Stimulated activated CD8-positive, alpha-beta memory T cell treated with anti-CD3 and anti-CD28 coated beads, Interleukin-12 subunit alpha, Interleukin-12 subunit beta, amount 100 ng/mL, for 24 hours (primary cell): ENCODE measurements around the gene MMP10.

Experiments
- DNase-seq: peaks from one replicate; pipeline ENCODE4 v3.0.0-alpha.2; 2020; ENCODE audit errors: extremely low read depth

The MMP10 gene

DNA sequence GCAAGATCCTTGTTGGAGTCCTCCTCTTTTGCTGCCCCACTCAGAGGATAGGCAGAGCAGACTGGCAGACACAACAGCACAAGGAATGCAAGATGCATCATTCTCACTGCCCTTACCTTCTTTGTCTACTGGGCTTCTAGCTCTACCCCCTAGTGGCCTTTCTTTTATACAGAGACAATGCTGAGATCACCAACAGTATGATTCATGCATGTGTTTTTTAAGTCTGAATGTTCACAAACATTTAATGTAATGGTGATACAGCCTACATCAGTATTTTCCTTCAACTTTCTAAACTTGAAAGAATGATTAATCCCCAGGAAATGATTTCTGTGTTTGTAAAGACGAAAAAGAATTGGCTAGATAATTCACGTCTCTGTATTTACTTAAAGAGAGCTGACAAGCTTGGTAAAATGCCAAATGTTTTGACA, at the start of gene MMP10:
TSS of gene MMP10 (minus strand) at position 138 of the 428 bp plus-strand sequence. CDS start at position 101, 37 bp downstream.
- no peak for DNase-seq

DNA sequence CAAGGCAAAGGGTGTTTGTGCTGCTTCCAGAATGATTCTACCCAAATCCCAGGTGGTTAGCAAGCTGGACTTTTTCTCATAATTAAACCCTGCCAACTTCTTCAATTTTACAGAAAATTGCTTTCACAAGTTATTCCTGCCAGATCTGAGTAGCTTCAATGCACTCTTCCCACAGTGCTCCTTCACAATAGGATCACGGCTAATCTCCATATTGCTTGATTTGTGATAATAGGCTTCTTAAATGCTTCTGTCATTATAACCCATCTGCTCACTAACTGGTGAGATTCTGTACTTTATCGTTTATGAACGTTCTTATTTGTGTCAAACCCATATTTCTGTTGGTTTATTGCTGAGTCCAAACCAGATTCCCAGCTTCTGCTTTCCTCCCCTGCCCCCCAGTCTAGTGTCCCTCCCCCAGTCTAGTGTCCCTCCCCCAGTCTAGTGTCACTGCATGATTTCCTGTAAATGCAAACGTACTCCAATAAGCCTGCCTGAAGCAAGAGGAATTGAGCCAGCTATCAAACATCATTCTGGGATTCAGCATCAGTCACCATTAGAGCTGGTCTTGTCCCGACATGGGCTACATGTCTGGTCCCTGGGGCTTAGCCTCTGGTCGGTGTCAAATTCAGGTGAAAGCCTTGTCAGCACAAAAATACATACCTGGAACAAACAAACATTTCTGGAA, 49.0 kb upstream of the MMP10 start:
- no peak for DNase-seq

DNA sequence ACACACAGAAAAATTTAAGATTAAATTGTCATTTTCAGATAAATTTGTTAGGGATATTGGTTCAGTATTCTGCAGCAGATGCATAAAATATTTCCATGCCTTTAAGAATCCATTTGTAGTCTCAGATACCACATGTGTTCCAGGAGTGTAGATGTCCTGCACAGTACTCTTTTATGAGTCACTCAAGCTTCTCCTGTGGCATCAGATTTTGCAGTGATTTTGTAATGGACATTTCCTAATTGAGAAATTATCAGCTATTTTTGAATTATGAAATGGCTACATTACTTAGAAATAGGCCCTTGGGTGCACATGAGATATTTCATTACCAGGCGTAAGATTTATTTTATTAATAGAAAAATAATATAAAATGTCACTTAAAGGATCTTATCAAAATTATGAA, 44.1 kb upstream of the MMP10 start:
- DNase-seq: no peak

DNA sequence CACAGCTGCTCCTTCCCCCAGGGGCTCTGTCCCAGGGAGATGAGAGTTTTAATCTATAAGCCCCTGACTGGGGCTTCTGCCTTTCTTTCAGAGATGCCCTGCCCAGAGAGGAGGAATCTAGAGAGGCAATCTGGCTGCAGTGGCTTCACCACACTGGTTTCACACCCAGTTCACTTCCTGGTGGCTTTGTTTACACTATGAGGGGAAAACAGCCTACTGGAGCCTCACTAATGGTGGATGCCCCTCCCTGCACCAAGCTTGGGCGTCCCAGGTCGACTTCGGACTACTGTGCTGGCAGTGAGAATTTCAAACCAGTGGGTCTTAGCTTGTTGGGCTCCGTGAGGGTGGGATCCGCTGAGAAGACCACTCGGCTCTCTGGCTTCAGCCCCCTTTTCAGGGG, 39.1 kb upstream of the MMP10 start:
- DNase-seq: no peak

DNA sequence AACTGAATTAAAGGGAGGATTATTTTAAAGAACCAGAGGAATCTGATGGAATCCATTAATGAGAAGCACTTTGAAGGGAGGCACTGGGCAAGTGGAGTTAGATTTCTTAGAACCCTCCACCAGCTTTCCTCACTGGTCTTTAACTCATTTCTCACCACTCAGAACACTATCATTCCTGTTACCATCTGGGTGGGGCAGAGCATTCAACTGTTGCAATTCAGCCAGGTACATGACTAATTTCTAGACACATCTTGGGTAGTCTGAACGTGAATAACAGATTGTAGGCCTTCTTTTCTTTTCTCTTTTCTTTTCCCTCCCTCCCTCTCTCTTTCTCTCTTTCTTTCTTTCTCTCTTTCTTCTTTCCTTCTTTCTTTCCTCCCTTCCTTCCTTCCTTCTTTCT, 33.1 kb upstream of the MMP10 start:
- DNase-seq: no peak

DNA sequence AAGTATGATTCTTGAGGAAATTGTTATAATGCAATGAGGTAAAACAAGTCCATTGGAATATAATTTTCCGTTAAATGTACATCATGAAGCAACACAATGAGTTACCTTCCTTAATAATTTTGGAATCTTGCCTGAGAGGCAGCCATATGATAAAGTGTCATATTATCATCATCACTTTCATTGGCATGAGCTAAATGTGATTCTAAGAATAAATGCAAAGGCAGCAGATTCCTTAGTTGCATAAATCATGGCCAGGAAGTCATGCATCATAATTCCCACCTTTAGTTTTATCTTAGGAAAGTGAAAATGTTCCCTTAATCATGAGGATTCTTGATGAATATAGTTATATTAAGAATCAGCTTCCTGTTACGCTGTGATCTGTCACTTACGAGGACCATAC, 31.8 kb upstream of the MMP10 start:
- DNase-seq: no peak

DNA sequence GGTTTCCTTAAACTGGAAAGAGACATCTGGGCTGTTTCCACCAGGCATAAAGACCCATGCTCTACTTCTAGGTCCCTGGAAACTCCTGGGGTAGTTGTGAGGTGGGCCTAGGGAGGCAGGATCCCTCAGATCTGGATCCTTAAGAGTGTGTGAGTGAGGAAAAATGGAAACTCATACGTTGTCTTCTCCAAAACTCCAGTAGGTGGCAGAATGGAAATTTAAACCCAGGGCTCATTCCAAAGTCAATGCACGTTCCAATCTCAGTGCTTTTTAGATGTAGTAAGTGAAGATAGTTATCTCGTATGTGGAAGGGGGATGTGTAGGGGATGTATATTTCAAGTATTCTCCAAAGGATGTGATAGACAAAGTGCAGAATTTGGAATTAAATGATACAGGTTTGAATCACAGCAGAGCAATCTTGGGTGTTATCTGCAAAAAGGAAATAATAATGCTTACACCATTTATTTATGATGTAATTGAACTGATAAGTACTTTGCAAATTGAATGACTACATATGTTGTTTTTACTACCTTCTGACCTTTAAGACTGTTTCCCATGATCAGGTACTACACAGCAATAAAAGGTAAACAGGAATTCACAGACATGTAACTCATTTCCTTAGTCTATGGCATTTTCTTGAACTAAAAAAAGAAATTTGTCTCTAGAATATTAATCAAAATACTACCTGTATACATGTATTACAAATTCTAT, 30.7 kb upstream of the MMP10 start:
- DNase-seq: no peak

DNA sequence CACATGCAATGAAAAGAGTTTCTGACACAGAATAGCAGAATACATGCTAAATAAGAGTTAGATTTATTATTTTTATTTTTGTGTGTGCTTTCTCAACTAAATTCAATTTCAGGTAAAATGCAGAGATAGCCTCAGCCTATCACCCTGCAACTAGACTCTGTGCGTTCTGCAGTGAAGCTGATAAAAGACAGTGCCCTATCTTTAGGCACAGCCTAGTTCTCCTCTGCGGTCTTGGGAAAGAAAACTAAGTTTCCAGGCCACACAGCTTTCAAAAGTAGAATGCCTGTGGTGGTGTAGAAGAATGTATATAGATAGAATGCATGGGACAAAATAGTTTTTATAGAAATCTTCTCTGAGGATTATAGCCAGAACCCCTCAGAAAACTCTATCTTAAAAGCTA, 29.5 kb upstream of the MMP10 start:
- DNase-seq: no peak

DNA sequence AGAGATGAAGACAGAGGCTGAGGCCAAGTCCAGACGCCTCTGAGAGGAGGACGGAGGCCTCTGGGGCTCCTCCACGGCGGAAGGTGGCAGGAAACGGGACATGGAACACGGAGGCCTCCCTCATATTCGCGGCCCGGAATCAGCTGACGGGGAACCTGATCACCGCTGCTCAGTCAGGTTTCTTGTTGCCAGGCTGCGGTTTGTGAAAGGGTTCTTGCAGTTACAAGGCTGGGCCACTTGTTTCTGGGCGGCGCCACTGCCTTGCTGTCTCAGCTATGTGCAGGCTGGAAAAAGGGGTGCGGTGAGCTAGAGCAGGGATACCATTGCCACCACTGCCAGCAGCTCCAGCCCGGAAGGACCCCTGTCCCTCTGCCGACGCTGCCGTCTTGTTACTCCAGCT, 27.5 kb upstream of the MMP10 start:
- DNase-seq: no peak

DNA sequence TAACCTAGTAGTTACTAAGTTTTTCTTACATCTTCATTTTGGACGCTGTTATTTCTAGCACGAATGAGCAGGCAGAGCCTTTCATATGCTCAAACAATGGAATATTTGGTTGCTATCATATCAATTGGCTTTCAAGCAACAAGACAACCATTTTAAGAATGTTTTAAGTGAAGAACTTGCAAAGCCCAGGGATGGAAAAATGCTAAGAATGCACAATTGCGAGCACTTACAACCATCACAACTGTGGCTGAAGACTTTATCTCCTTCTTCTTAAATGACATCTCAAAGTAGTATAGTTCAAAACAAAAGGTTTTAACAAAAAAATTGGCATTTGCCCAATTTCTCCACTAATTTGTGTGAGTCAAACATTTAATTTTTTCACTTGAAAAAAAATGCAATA, 25.9 kb upstream of the MMP10 start:
- no peak for DNase-seq

DNA sequence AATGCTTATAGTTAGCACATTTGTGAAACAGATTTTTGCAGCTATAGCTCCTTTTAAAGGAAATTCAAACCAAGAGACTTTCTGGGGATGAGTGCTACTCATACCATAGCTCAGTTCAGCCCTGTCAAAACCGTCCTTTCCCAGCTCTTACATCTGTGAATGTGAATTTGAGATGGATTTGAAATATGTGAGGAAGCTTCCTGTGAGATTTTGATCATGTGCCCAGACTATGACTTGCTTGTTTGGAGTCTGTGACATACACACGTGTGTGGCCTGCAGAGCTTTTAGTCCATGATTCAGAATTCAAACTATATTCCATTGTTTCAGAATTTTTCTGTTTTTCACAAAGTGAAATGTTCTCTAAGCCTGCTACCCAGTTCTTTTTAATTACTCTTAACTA, 21.9 kb upstream of the MMP10 start:
- no peak for DNase-seq

DNA sequence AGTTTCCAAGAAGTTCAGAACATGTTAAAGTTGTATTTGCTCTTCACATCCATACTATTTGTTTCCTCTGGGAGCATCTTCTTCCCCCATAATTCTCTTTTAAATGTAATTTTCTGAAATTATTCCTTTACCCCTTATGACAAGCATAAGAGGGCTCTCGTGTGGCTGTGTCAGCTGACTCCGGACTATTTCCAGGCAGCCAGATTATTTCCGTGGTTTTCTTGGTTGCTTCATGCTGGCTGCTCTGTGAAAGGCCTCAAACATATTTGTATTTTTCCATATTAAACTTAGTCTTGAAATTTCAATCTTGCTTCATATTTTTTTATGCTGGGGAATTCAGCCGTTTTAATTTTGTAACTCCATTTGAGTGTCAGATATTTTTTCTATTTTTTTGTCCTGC, 20.3 kb upstream of the MMP10 start:
- no peak for DNase-seq

DNA sequence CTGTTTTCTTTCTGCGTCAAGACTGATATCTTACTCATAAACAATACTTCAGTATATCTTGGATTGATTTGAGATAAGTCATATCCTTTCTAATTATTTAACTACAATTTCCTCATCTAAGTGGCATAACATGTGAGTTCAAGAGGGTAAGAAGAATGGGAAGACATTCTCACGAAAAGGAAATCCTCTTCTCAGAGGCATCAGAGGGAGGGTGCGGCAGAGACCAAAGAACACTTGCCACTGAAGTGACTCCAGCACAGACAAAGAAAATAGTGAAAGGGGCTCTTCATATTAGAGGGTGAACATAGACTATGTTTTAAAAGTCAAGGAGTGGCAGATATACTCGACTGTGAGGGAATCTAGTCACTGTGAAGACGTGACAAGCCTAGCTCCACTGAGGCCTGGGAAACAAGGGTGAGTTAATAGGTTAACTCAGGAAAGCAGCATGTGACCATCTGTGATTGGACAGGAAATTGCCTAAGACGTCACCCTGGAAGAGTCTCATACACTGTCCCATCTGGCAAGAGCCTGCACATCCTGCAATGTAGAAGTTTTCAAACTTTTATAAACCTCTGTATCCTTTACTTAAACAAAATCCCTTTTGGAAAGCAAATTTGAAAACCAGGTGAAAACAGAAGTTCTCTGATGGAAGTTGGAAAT, 19.4 kb upstream of the MMP10 start:
- no peak for DNase-seq

DNA sequence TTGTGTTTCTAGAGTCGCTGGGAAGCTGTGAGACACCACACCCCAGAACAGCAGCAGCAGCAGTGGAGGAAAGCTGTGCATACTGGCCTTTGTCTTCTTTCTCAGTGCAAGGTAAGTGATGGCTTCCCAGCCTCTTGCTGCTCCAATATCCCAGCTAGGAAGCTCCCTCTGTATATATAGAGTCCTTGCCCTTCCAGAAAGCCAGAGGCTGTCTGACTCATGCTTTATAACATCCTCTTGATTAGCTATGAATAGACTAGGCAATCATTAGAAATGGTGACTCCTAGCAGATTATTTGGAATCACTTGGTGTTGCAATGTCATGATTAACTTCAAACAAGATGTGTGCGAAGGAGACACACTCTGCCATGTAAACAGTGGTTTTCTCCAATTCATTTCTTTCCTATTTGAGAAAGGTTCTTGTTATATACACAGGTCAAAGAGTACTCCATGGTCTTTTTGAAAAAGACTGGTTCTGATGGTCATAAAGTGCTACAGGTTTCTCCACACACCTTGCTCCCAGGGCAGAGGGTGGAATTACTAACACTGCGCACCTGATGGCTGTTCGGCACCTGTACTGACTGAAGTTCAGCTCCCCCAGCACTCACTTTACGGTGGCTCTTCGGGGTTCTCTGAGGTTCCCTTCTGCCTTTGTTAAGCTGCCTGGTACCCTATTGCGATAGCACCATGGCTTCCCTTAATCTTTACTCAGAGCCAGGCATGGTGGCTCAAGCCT, 17.8 kb upstream of the MMP10 start, which contains the start of gene MMP1:
TSS of gene MMP1 (minus strand) at position 149 of the 735 bp plus-strand sequence. CDS start at position 81, 68 bp downstream.
- DNase-seq: no peak

DNA sequence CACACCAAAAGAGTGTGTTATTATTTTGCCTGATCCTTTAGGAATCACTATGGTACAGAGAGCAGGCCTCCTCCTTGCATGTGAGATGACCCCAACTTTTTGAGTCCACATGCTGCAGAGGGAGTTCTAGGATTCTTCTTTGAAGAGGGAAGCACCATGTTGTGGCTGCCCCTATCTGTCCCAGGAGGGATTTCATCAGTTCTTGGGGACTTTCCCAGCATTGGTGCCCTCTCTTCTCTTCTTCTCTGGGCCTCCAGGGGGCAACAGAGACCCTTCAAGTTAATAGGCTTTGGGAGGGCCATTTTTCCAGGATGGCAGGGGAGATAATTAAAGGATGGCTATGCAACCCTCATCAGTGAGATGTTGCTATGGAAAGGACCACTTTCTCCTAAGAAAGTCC, 14.0 kb upstream of the MMP10 start:
- DNase-seq: no peak

DNA sequence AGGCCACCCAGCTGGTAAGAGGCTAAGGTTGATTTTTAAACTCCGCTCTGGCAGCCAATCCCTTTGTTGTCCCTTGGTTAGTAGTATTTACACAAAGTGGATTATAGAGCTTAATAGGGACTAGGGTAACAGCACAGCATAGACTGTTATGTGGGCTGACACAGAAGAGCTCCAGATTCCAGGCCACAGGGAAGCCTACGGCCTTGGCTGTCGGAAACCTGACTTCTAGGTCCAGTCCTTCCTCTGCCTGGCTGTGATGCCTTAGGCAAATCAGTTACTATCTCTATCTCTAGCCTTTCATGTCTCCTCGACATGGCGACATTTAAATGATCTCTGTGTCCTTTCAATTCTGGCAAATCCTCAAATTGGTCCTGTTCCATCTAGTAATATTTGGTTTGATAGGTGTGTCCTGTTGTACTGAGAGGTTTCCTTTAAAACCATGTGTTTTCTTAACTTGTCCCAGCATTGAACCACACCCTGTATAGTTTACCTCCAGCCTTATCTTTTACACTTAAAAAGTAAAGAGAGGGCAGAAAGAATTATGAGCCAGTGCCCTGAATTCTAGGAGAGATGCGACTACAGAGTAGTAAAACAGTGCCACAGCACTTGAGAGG, 13.4 kb upstream of the MMP10 start:
- DNase-seq: no peak

DNA sequence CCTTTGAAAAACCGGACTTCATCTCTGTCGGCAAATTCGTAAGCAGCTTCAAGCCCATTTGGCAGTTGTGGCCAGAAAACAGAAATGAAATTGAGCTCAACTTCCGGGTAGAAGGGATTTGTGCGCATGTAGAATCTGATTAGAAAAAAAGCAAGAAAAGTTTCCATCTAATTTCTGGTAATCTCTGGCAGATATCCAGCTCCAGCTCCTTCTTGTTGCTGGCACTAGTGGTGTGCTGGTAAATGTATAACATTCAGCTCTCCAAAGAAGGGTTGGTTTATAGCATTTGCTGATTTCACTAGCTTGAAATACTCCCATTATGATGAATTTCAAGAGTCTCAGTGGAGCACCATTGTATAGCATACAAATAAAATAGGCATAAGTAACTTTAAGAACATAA, 12.2 kb upstream of the MMP10 start:
- no peak for DNase-seq

DNA sequence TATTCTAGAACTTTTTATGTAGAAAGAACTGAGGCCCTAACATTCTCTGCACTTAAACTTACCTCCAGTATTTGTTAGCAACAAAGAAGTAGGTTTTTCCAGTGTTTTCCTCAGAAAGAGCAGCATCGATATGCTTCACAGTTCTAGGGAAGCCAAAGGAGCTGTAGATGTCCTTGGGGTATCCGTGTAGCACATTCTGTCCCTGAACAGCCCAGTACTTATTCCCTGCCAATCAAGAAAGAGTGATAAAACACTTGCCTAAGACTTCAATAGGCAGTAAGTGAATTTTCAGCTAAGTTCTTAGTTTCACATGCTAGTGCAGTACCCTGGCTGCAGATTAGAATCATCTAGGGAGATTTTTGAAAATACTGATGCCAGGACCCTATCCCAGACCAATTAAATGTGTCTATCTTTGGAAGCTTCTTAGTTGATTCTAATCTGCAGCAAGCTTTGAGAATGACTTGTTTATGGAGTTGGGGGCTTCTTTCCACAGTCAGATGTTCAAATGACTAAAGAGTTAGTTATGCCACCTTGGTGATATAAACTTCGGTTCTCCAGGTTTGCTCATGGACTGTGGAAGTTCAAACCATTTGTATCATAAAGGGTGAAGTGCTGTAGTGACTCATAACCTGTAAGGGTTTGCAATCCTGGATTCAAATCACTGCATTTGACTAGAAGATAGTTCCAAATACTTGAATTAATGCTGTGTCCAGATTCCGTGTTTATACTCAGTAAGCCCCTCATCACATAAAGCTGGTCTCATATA, 11.0 kb upstream of the MMP10 start:
- DNase-seq: no peak

DNA sequence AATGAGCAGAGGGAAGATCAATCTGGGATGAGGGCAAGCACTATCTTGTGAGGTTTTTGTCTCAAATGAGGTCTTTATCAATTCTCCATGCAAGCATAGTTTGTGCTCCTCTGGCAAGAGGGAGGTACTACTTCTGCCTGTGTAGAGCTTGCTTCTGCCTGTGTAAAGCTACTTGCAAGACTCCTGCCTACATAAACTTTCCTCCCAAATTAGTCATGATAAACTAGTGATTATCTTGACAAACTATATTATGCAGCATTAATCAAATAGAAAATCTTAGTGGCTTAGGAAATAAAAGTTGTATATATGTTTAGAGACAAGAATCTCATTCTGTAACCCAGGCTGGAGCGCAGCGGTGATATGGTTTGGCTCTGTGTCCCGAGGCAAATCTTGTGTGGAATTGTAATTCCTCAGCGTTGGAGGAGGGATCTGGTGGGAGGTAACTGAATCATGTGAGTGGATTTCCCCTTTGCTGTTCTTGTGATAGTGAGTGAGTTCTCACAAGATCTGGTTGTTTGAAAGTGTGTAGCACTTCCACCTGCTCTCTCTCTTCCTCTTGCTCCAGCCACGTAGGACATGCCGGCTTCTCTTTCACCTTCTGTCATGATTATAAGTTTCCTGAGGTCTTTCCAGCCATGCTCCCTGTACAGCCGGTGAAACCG, 8.0 kb upstream of the MMP10 start:
- no peak for DNase-seq

DNA sequence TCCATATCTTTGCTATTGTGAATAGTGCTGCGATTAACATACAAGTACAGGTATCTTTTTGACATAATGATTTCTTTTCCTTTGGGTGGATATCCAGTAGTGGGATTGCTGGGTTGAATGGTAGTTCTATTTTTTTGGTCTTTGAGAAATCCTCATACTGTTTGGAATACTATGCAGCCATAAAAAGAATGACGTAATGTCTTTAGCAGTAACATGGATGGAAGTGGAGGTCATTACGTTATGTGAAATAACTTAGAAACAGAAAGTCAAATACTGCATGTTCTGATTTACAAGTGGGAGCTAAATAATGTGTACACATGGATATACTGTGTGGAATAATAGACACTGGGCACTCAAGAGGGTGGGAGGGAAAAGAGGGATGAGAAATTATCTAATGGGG, 4.0 kb upstream of the MMP10 start:
- no peak for DNase-seq

DNA sequence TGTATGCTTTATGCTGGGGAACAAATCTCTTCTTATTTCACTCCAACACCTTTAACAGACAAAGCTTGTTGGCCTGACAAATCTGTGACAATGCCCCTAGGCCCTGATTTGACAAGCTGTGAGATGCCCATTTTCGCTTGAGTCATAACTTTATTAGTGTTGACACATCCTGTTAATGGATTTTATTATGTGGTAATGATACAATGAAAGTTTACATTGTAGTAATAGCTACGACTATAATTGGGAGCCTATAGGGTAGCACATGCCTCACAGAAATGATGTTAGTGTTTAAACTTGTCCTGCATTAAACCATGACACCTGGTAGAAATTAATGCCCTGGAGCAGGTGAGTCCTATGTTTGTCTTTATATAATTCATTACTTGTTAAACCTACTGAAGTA, 3.3 kb upstream of the MMP10 start:
- DNase-seq: no peak
